HFF-Myc (cell line): ENCODE measurements around the gene GABRR1.

ENCODE experiments used
- DNase-seq: peaks from one replicate; pipeline ENCODE4 v3.0.0-alpha.2; 2011; ENCODE audit warnings: low read depth; ENCODE audit errors: extremely low read depth
- H3K4me3 ChIP-seq: replicated peaks from 2 replicates; pipeline ENCODE4 v1.5.1; 2011; ENCODE audit warnings: low read depth, mild to moderate bottlenecking, control low read depth, low read length
- TF ChIP-seq, protein P1 (sequence below): IDR thresholded peaks from 2 replicates; pipeline ENCODE4 v1.5.1; 2012; ENCODE audit warnings: mild to moderate bottlenecking, low read depth, low read length, control low read depth; ENCODE audit errors: missing control alignments

The GABRR1 gene

DNA sequence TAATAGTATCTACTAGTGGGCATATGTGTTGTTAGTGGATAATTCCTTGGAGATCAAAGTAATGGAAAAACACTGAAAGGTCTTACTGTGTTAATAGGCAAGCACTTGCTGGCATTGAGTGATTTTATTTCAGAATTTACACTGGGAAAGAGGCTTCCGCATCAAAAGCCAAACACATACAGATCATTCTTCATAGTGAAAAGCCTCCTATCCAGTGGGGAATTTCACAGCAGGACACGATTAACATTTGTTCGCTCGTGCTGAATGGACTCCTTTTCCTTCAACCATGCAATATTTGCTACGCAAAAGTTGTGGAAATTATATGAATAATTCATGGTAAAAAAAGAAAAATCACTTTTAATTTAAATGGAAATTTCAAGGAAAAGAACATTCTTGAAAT lies 26.4 kb downstream of the GABRR1 start:
- TF ChIP-seq, protein P1, sequence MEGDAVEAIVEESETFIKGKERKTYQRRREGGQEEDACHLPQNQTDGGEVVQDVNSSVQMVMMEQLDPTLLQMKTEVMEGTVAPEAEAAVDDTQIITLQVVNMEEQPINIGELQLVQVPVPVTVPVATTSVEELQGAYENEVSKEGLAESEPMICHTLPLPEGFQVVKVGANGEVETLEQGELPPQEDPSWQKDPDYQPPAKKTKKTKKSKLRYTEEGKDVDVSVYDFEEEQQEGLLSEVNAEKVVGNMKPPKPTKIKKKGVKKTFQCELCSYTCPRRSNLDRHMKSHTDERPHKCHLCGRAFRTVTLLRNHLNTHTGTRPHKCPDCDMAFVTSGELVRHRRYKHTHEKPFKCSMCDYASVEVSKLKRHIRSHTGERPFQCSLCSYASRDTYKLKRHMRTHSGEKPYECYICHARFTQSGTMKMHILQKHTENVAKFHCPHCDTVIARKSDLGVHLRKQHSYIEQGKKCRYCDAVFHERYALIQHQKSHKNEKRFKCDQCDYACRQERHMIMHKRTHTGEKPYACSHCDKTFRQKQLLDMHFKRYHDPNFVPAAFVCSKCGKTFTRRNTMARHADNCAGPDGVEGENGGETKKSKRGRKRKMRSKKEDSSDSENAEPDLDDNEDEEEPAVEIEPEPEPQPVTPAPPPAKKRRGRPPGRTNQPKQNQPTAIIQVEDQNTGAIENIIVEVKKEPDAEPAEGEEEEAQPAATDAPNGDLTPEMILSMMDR, result no peak

DNA sequence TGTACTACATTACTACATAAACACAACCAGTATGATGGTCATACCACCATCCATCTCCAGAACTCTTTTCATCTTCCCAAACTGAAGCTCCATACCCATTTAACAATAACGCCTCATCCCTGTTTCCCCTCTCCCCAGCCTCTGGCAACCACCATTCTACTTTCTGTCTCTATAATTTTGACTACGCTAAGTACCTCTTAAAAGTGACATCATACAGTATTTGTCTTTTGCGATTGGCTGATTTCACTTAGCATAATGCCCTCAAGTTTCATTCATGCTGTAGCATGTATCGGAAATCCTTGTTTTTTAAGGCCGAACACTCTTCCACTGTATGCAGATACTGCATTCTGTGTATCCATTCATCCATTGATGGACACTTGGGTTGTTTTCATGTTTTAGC lies 29.7 kb downstream of the GABRR1 start:
- H3K4me3 ChIP-seq, result no peak overlapping the region
- TF ChIP-seq, protein P1, result no peak
- DNase-seq, result no peak

More for the DNA sequence above, 26.4 kb downstream of the GABRR1 start:
- H3K4me3 ChIP-seq, result no peak overlapping the region
- no peak for DNase-seq

DNA sequence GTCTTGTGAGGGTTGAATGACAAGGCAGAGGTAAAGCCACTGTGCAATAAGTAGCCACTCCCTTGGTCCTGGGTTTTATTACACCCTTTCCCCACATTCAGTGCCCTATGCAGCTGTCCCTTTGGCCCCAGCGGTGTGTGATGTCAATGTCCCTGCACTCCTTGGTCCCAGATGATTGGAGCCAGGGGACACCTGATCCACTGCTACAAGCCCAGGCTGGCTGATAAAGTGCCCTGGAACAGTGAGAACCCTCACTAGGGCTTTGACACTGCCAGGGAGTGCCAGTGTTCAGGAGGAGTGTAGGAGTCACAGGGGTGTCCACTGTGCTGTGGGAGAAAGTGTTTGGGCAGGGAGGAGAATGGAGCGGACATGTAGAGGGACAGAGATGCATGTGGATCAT lies 30.4 kb downstream of the GABRR1 start:
- TF ChIP-seq, protein P1, result no peak
- no peak overlapping the region for H3K4me3 ChIP-seq
- DNase-seq, result no peak

DNA sequence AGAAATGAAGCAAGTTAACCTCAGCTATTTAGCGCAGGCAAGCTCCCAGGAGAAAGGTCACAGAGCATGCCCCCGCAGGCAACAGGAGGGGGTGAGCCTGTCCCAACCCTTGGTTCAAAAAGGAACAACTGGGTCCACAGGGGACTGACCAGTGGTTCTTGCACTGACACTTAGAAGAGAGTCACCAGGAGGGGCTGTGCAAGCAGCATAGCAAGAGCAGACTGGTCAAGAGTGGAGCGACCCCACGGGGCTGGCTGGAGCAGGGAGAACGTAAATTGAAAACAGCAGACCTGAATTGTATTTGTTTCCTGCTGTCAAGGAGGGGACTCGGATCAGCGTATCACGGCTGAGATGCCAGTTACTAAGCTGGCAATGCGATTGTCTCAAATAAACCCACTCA lies 32.8 kb downstream of the GABRR1 start:
- H3K4me3 ChIP-seq, result no peak overlapping the region

DNA sequence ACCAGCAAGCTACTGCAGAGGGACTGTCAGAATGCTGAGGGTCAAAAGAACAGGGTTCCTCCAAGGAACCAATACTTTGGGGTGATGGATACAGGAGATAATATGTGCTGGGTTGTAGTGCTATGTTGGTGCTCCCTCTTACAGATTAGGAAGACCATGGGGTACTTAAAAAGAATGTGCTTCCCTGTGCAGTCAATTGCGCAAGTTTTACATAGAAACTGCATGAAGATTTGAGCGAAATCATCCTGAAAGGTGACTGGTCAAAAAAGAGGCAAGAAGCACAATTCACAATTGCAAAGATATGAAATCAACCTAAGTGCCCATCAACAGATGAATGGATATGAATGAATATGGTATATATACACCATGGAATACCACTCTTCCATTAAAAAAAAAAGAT lies 33.9 kb downstream of the GABRR1 start:
- no peak overlapping the region for H3K4me3 ChIP-seq
- TF ChIP-seq, protein P1, result no peak
- DNase-seq, result no peak

More for the DNA sequence above, 32.8 kb downstream of the GABRR1 start:
- TF ChIP-seq, protein P1, result no peak
- no peak for DNase-seq

DNA sequence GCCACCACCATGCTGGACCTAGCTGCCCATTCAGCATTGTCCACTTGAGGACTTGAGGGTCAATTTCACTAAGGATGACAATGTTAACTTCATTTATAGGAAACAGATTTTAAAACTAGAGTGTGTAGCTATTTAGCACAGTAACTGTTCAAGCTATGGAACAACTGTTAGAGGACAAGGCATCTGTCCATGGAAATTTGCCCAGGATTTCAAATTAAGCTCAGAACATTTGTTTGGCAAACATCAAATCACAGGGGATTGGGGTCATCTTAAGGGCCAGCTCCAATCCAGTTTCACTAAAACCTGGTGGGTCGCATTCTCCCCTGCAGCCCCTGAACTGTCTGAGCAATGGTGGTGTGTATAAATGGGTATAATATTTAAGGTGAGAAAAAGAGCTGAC lies 36.2 kb downstream of the GABRR1 start:
- TF ChIP-seq, protein P1, result no peak
- no peak for DNase-seq
- no peak overlapping the region for H3K4me3 ChIP-seq

DNA sequence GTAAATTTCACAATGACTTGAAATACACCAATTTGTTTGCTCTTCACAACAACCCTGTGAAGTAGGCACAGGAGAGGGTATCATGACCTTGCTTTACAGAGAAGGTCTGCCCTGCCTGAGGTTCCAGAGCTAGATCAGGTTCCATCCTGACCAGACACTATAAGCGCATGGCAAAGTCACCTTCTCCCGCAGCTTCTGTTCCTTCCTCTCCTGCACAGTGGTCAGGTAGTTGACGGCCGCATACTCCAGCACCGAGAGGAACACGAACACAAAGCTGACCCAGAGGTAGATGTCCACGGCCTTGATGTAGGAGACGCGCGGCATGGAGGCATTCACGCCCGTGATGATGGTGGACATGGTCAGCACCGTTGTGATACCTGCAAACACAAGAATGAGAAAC lies 37.0 kb downstream of the GABRR1 start:
- no peak for DNase-seq
- no peak overlapping the region for H3K4me3 ChIP-seq
- TF ChIP-seq, protein P1, result no peak
